C4-2B (cell line): Measurements from ENCODE around the gene WDR90.

Source experiments
- H3K27ac ChIP-seq: fragments of 450-650 bp; 2 replicates; pipeline ENCODE4 v1.5.1; 2017
- ZFX ChIP-seq: fragments of 450-650 bp; IDR thresholded peaks from 2 replicates; pipeline ENCODE4 v1.6.1; 2017
- TF ChIP-seq, protein P1 (sequence below): fragments of 450-650 bp; conservative IDR thresholded peaks from 2 replicates; pipeline ENCODE4 v1.5.1; 2017; ENCODE audit warnings: mild to moderate bottlenecking

Gene WDR90

DNA sequence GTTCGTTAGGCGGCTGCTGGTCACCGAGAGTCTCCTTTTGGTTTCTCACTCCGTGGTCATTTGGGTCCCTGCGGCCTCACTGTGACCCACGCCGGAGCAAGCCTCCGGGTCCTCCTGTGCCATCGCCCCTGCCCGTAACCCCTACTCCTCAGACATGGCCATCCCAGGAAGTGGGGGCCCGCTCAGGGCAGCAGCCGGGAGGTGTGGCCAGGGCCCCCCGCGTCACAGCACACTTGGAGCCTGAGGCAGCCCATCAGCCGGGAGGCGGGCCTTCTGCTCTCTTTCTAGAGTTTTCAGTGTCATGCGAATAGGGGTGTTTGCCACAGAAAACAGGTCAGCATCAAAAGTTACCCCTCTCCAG, 26.3 kb upstream of the WDR90 start:
- TF ChIP-seq, protein P1, sequence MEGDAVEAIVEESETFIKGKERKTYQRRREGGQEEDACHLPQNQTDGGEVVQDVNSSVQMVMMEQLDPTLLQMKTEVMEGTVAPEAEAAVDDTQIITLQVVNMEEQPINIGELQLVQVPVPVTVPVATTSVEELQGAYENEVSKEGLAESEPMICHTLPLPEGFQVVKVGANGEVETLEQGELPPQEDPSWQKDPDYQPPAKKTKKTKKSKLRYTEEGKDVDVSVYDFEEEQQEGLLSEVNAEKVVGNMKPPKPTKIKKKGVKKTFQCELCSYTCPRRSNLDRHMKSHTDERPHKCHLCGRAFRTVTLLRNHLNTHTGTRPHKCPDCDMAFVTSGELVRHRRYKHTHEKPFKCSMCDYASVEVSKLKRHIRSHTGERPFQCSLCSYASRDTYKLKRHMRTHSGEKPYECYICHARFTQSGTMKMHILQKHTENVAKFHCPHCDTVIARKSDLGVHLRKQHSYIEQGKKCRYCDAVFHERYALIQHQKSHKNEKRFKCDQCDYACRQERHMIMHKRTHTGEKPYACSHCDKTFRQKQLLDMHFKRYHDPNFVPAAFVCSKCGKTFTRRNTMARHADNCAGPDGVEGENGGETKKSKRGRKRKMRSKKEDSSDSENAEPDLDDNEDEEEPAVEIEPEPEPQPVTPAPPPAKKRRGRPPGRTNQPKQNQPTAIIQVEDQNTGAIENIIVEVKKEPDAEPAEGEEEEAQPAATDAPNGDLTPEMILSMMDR = no peak
- no peak for TF ChIP-seq ZFX
- H3K27ac ChIP-seq = no peak overlapping the region

DNA sequence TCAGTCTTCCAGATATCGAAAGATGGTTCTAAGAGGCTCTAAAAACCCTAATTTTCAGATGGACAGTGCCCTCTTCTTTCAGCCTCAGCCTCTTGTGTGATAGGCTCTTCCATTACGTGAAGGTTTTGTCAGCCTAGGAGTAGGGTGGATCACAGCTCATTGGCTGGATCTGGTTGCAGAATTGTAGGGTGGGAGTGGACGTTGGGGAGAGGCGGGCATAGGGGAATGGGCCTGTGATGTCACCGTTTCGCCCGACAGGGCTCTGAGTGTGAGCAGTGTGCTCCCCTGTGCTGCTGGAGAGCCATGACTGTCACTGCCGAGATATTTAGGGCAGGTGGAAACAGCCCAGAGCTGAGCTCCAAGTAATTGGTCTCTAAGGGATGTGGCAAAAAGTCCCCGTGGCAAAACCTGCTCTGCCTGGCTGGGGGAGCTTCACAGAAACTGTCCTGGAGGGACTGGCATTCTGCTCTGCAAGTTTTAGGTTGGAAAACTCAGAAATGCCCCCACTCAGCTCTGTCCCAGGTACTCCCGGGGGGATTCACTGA, 24.6 kb upstream of the WDR90 start:
- TF ChIP-seq ZFX = no peak
- TF ChIP-seq, protein P1 = no peak
- H3K27ac ChIP-seq = no peak overlapping the region

DNA sequence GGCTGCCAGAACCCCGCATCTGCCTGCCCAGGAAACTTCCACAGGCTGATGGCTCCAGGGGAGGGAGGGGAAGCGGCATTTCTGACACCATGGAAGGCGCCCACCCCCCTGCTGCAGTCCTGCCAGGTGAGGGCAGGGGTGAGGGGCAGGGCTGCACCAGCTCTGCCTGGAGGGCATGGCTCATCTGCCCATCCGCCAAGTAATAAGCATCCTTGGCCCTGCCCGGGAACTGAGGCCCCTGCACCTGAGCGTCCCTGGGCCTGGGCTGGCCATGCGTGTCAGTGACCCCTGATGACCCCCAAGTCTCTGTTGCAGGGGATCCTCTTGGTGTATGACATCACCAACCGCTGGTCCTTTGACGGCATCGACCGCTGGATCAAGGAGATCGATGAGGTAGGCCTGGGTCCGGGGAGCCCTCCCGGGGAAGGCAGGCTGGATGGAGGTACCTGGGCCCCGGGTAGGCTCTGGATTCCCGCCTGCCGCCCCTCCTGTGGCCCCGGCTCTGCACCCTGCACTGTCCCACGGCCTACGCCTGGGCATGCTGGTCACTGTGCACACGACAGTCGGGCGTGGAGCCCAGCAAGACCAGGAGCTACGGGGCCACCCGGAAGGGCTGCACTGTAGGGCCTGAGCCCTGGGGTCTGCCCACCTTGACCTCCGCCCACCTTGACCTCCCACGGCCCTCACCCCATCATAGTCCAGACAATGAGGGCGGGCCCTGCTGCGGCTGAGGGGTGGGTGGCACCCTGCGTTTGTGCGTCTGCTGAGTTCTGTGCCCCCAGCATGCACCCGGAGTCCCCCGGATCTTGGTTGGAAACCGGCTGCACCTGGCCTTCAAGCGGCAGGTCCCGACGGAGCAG, 23.8 kb upstream of the WDR90 start:
- H3K27ac ChIP-seq = no peak overlapping the region
- TF ChIP-seq, protein P1 = no peak
- no peak for TF ChIP-seq ZFX

DNA sequence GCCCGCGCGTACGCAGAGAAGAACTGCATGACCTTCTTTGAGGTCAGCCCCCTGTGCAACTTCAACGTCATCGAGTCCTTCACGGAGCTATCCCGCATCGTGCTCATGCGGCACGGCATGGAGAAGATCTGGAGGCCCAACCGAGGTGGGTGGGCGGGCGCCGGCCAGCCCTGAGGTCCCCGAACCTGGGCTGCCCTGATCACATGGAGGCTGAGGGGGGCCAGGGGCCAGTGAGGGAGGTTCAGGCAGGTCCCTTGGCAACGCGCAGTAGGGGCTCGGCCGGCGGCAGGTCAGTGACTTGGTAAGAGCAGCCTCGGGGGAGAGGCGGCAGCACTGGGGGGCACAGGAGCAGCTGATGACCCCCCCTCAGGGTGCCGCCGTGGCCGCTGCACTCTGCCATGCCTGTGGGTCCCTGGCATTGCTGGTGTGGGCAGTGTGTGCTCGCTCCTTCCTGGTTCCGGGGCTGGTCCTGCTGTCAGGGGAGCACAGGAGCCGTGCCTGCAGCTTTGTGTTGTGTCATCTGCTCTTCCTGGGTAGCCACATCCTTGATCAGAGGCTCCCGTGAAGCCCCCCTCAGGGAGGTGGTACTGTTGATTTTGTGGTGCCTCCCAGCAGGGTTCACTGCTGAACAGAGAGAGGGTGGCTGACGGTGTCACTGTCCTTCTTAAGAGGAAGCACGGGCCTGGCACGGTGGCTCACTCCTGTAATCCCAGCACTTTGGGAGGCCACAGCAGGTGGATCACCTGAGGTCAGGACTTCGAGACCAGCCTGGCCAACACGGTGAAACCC, 23.0 kb upstream of the WDR90 start:
- TF ChIP-seq, protein P1 = no peak
- no peak for TF ChIP-seq ZFX
- no peak overlapping the region for H3K27ac ChIP-seq

DNA sequence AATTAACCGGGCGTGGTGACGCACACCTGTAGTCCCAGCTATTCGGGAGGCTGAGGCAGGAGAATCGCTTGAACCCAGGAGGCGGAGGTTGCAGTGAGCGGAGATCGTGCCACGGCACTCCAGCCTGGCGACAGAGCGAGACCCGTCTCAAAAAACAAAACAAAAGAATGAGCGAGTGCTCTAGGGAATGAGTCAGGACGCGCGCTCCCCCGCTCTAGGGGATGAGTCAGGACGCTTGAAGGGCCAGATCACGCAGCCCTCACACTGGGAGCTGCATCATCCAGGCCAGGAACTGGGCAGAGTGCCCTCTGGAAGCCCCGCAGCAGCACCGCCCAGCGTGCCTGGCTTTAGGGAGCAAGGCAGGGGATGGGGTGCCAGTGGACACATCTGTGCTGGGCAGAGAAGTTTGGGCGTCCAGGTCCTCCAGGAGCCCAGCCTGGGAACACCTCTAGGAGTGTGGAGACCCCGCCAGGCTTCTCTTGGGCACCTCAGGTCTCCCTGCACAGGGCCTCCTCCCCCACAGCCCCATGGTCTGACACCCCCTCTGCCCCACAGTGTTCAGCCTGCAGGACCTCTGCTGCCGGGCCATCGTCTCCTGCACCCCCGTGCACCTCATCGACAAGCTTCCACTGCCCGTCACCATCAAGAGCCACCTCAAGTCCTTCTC, 22.2 kb upstream of the WDR90 start:
- no peak overlapping the region for H3K27ac ChIP-seq

DNA sequence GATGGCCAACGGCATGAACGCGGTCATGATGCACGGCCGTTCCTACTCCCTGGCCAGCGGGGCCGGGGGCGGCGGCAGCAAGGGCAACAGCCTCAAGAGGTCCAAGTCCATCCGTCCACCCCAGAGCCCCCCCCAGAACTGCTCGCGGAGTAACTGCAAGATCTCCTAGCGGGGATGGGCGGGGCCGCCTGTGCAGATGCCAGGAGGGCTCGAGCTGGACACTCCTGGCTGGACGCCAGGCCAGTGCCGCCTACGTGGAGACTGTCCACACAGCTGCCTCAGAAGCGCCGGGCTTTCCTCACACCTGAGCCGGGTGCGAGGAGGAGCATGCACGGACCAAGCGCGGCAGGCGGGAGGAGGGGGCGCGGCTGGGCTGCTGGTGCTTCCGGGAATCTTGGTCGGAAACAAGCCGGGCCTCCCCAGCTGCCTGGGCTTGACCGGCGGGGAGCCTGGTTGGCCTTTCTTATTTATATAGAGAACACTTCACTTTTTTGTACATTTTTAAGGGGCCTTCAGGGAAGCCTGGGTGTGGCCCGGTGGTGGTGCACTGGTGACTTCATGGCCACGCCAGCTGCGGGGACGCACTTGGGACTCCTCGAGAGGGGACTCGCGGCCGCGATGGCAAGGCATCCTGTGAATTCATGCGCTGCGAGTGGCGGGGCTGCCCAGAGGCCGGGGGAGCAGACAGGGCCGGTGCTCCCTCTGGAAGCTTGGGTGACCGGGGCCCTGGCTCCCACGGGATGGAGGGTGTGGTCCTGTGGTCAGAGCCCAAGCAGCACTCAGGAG, 21.5 kb upstream of the WDR90 start:
- TF ChIP-seq, protein P1 = no peak
- no peak for TF ChIP-seq ZFX
- H3K27ac ChIP-seq = no peak overlapping the region

More for the DNA sequence above, 22.2 kb upstream of the WDR90 start:
- TF ChIP-seq, protein P1 = no peak
- no peak for TF ChIP-seq ZFX
